B cell (primary cell): Measurements from ENCODE around the gene GARIN5A. TPM values are rescaled to one million over a fixed set of nuclear protein-coding genes. Genes with fewer than 3 reads are reported as not detected.

Experiments used
- ATAC-seq: fragments of 200-7000 bp; cut with Tn5 transposase; one replicate; pipeline ENCODE4 v1.10.0; 2021; ENCODE audit warnings: low read depth, mild to moderate bottlenecking, moderate number of reproducible peaks, moderate library complexity
- CTCF ChIA-PET: fragments of 350-600 bp; sonication (Branson Sonifier 250); formaldehyde crosslinking; loops from one replicate; lab custom pipeline; 2021; ENCODE audit warnings: antibody characterized with exemption, inconsistent platforms; lab: Charles Lee
- POLR2A ChIA-PET: fragments of 350-600 bp; sonication (Branson Sonifier 250); formaldehyde crosslinking; loops from one replicate; lab custom pipeline; 2021; ENCODE audit warnings: antibody characterized with exemption; lab: Charles Lee
- DNase-seq: peaks from one replicate; pipeline ENCODE4 v3.0.0; 2013
- H2AFZ ChIP-seq: 2 replicates; pipeline ENCODE4 v1.6.1; 2012; ENCODE audit warnings: mild to moderate bottlenecking, low read depth, low read length; ENCODE audit not compliant: insufficient read depth, poor library complexity, severe bottlenecking
- H3K27ac ChIP-seq, 2 donors: 1 replicate in 1 of 2; 2 replicates in 1 of 2; pipeline ENCODE4 v1.5.1; 2012 to 2013; ENCODE audit warnings: low read length in 2 of 2, mild to moderate bottlenecking in 2 of 2, moderate library complexity in 1 of 2
- H3K27me3 ChIP-seq, 4 experiments: fragments of 200-600 bp in 1 of 4; sonication (generic) in 1 of 4; replicated peaks in 1 of 4; 1 replicate in 2 of 4; 2 replicates in 2 of 4; pipeline versions ENCODE4 v1.6.1 to v1.7.0; 2013 to 2016; ENCODE audit warnings: low read length in 3 of 4, mild to moderate bottlenecking in 2 of 4, mixed read lengths in 1 of 4, moderate library complexity in 1 of 4; ENCODE audit not compliant: insufficient read depth in 4 of 4, control insufficient read depth in 3 of 4; ENCODE audit errors: control extremely low read depth in 1 of 4
- H3K36me3 ChIP-seq, 2 experiments: replicated peaks in 1 of 2; 1 replicate in 1 of 2; 2 replicates in 1 of 2; pipeline versions ENCODE4 v1.6.1 to v1.7.1; 2013; ENCODE audit warnings: low read length in 1 of 2; ENCODE audit not compliant: insufficient read depth in 2 of 2, control insufficient read depth in 1 of 2; ENCODE audit errors: control extremely low read depth in 1 of 2, extremely low read depth in 1 of 2
- H3K4me1 ChIP-seq, 2 donors: fragments of 200-600 bp in 1 of 2; sonication (generic) in 1 of 2; 1 replicate in 1 of 2; 2 replicates in 1 of 2; pipeline versions ENCODE4 v1.5.1 to v1.6.1; 2013 to 2017; ENCODE audit warnings: low read length in 2 of 2; ENCODE audit not compliant: control insufficient read depth in 2 of 2, insufficient read depth in 2 of 2
- H3K4me2 ChIP-seq: replicated peaks from 2 replicates; pipeline ENCODE3; 2012; ENCODE audit warnings: mild to moderate bottlenecking, low read depth, low read length; ENCODE audit not compliant: poor library complexity, severe bottlenecking
- H3K4me3 ChIP-seq, 5 experiments: fragments of 200-600 bp in 1 of 5; sonication (generic) in 1 of 5; 1 replicate in 3 of 5; 2 replicates in 2 of 5; pipeline versions ENCODE4 v1.5.1 to v1.7.0; 2011 to 2016; ENCODE audit warnings: low read length in 4 of 5, mild to moderate bottlenecking in 4 of 5, low read depth in 2 of 5, control low read depth in 1 of 5, moderate library complexity in 1 of 5; ENCODE audit not compliant: insufficient read depth in 1 of 5; ENCODE audit errors: control extremely low read depth in 1 of 5, extremely low read depth in 1 of 5
- H3K79me2 ChIP-seq: fragments of 200-600 bp; sonication (generic); one replicate; pipeline ENCODE4 v1.6.0; 2016; ENCODE audit warnings: low read length; ENCODE audit not compliant: control insufficient read depth, insufficient read depth
- H3K9ac ChIP-seq: fragments of 200-600 bp; sonication (generic); 2 replicates; pipeline ENCODE4 v1.6.1; 2017; ENCODE audit warnings: mild to moderate bottlenecking, low read length, moderate library complexity
- H3K9me3 ChIP-seq, 3 donors: one replicate each; pipeline versions ENCODE4 v1.6.1 to v1.7.1; 2013; ENCODE audit warnings: low read length in 2 of 3; ENCODE audit not compliant: control insufficient read depth in 2 of 3, insufficient read depth in 1 of 3; ENCODE audit errors: control extremely low read depth in 1 of 3
- H4K20me1 ChIP-seq: 2 replicates; pipeline ENCODE4 v1.6.0; 2012; ENCODE audit warnings: mild to moderate bottlenecking, low read length; ENCODE audit not compliant: insufficient read depth, control insufficient read depth, poor library complexity, severe bottlenecking
- H3K27ac Mint-ChIP-seq: one replicate; pipeline ENCODE4 v1.8.0; 2021; ENCODE audit warnings: mixed read lengths
- H3K27me3 Mint-ChIP-seq: one replicate; pipeline ENCODE4 v1.8.0; 2021; ENCODE audit warnings: mixed read lengths
- H3K4me1 Mint-ChIP-seq: one replicate; pipeline ENCODE4 v1.8.0; 2021; ENCODE audit warnings: mixed read lengths
- H3K4me3 Mint-ChIP-seq: one replicate; pipeline ENCODE4 v1.8.0; 2021; ENCODE audit warnings: mixed read lengths
- H3K9me3 Mint-ChIP-seq: one replicate; pipeline ENCODE4 v1.8.0; 2022; ENCODE audit warnings: mixed read lengths; ENCODE audit not compliant: insufficient read depth
- EZH2 ChIP-seq: IDR thresholded peaks from 2 replicates; pipeline ENCODE4 v1.6.1; 2012; ENCODE audit warnings: borderline replicate concordance, low read depth, mild to moderate bottlenecking, moderate library complexity, low read length; ENCODE audit not compliant: insufficient read depth, poor library complexity, severe bottlenecking
- WGBS: methylation state at CpG from one replicate; pipeline ENCODE4 v1.1.5; 2013; ENCODE audit warnings: missing lambda C conversion rate; ENCODE audit not compliant: insufficient coverage; 5-methylcytosine and 5-hydroxymethylcytosine counted together
- intact Hi-C: fragments of 100-400 bp; cut with micrococcal nuclease; formaldehyde crosslinking; loops from one replicate; pipeline ENCODE4 v1.10.0; 2022
- polyA plus RNA-seq: library from polyadenylated mRNA; depleted of rRNA; stranded (reverse); fragments of >200 nt; gene quantifications from 2 replicates; pipeline ENCODE4 v1.2.3, GENCODE V29; 2012
- total RNA-seq, 2 donors: library from RNA; stranded (reverse); fragments of 120-200 nt in 1 of 2; gene quantifications; 1 replicate in 1 of 2; 2 replicates in 1 of 2; pipeline versions ENCODE4 v1.2.3 to v1.2.4, GENCODE V29; 2013 to 2022
- TF ChIP-seq, protein P1 (sequence below): fragments of 200-600 bp; IDR thresholded peaks from one replicate; pipeline ENCODE4 v1.8.0; 2022; ENCODE audit warnings: antibody characterized with exemption, mild to moderate bottlenecking

GARIN5A gene
- total and polyA plus RNA-seq, 2 donors (not counting 1 experiment from before 2014, with no cell fraction given): 0.22 to 0.34 TPM

DNA sequence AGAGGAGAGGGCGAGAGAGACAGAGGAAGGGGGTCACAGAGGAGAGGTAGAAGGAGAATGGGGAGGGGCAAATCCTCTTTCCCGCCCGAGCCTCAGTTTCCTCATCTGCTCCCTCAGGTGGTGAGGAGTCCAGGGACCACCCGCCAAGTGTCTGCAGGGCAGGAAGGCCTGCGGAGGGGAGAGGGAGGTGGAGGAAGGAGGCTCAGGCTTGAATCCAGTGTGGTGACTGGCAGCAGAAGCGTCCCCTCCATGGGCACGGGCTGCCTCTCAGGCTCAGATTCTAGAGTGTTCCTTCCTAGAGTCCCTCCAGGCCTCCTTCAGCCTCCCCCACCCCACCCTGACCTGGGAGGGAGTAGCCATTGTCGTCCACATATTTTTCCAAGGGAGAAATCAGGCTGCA, 16.5 kb upstream of the GARIN5A start:
- Histone ChIP-seq H3K27me3 (no peaks in the 10 kb centered on the region), H3K27ac (no peak overlapping the region), H3K9ac (no peak overlapping the region), H3K9me3 (peaks cover 0 to 5% (median 0%) of the 10 kb centered on the region in 3 donors), H3K4me3 (no peak overlapping the region), H4K20me1 (no peaks in the 10 kb centered on the region), H3K79me2 (no peaks in the 10 kb centered on the region), H3K4me1 (peaks cover 12% of the 10 kb centered on the region in 2 donors), H3K4me2 (no peak overlapping the region), H2AFZ (no peak overlapping the region), H3K36me3 (no peaks in the 10 kb centered on the region)
- H3K9me3 Mint-ChIP-seq: no peaks in the 10 kb centered on the region
- CTCF ChIA-PET: no interaction called here
- intact Hi-C loops: no loop called here
- POLR2A ChIA-PET: no interaction called here
- 96% methylated on average over 8 of the region's 8 CpGs for WGBS
- DNase-seq: no peak
- no peak overlapping the region for H3K4me3 Mint-ChIP-seq
- no peak overlapping the region for H3K27ac Mint-ChIP-seq
- TF ChIP-seq EZH2: no peak
- TF ChIP-seq, protein P1, sequence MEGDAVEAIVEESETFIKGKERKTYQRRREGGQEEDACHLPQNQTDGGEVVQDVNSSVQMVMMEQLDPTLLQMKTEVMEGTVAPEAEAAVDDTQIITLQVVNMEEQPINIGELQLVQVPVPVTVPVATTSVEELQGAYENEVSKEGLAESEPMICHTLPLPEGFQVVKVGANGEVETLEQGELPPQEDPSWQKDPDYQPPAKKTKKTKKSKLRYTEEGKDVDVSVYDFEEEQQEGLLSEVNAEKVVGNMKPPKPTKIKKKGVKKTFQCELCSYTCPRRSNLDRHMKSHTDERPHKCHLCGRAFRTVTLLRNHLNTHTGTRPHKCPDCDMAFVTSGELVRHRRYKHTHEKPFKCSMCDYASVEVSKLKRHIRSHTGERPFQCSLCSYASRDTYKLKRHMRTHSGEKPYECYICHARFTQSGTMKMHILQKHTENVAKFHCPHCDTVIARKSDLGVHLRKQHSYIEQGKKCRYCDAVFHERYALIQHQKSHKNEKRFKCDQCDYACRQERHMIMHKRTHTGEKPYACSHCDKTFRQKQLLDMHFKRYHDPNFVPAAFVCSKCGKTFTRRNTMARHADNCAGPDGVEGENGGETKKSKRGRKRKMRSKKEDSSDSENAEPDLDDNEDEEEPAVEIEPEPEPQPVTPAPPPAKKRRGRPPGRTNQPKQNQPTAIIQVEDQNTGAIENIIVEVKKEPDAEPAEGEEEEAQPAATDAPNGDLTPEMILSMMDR: no peak
- peaks cover 24% of the 10 kb centered on the region for H3K4me1 Mint-ChIP-seq
- H3K27me3 Mint-ChIP-seq: no peaks in the 10 kb centered on the region
- no peak for ATAC-seq

DNA sequence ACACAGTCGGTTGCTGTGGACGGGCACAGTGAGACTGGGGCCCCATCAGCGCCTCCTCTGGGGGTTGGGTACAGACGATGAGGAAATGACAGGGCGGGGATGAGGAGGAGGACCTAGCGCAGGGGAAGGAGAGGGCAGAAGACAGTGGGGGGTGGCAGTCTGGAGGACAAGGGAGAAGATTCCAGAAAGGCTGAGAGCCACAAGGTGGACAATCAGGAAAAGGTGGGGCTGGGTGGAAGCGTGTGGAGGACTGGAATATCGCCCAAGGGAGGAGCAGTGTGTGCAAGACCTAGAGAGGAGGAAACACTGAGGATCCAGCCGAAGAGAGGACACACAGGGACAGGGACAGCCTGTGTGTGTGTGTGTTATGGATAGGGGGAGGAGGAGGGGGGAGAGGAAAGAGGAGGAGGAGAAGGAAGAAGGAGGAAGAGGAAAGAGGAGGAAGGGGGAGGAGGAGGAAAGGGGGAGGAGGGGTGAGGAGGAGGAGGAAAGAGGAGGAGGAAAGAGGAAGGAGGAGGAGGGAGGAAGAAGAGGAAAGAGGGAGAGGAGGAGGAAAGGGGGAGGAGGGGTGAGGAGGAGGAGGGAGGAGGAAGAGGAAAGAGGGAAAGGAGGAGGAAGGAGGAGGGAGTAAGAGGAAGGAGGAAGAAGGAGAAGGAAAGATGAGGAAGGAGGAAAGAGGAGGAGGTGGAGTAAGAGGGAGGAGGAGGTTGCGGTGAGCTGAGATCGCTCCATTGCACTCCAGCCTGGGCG, 15.8 kb upstream of the GARIN5A start:
- H3K27ac Mint-ChIP-seq: no peak overlapping the region
- Histone ChIP-seq H3K9me3 (peaks cover 0 to 9% (median 0%) of the 10 kb centered on the region in 3 donors), H3K27me3 (no peaks in the 10 kb centered on the region), H3K9ac (no peak overlapping the region), H3K4me2 (peak overlapping the region; percentile 30), H3K36me3 (no peaks in the 10 kb centered on the region), H2AFZ (no peak overlapping the region), H3K79me2 (no peaks in the 10 kb centered on the region), H3K4me3 (no peak overlapping the region), H4K20me1 (peaks cover 2% of the 10 kb centered on the region), H3K4me1 (peaks cover 14% of the 10 kb centered on the region in 2 donors), H3K27ac (no peak overlapping the region)
- H3K4me3 Mint-ChIP-seq: no peak overlapping the region
- ATAC-seq: peak; percentile 62
- ChIA-PET POLR2A (no interaction called here), CTCF (no interaction called here)
- H3K4me1 Mint-ChIP-seq: peaks cover 27% of the 10 kb centered on the region
- 12% methylated on average over 9 of the region's 12 CpGs for WGBS
- no peak for TF ChIP-seq EZH2
- TF ChIP-seq, protein P1: no peak
- no peaks in the 10 kb centered on the region for H3K27me3 Mint-ChIP-seq
- DNase-seq: peak; percentile 50
- intact Hi-C loops: no loop called here
- H3K9me3 Mint-ChIP-seq: no peaks in the 10 kb centered on the region
